Nucleus accumbens (tissue), 56 donors: ENCODE data around the gene PDGFD.

Experiments used
- DNase-seq, 56 donors: peaks; one replicate each; lab custom pipeline; 2025; lab: John Stamatoyannopoulos, UW

Gene PDGFD

DNA sequence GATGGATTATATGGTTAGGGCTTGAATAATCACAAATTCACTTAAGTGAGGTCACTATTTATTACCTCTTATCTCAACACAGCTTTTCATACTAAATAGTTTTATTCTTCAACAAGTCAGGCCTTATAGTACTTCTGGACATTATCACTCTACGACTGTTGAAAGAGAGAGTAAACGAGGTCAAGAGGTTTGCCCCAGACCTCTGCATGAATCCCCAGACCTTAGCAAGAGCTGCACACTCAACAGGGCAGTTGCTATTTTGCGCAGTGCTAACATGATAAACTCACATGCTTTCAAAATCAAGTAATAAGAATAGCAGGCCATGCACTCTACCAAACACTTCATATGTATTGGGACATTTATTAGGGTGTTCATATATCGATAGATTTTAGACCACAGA lies 67.0 kb downstream of the PDGFD start:
- no peak for DNase-seq

DNA sequence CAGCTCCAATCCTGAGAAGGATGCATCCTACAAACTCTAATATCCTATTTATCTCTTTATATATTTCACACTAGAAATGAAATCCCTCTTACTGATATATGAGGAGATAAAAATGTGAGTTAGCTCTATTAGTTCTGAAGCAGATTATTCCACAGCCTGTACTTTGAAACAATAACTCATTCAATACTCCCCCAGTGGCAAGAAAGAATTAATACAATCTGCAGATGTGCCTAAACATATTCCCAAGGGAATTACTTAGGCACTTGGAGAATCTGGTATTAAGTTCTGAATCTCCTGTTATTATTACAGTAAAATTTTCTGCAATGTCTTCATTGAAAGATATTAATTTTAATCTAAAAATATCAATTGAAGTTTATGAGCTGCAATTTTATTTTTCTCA lies 68.2 kb downstream of the PDGFD start:
- no peak for DNase-seq

DNA sequence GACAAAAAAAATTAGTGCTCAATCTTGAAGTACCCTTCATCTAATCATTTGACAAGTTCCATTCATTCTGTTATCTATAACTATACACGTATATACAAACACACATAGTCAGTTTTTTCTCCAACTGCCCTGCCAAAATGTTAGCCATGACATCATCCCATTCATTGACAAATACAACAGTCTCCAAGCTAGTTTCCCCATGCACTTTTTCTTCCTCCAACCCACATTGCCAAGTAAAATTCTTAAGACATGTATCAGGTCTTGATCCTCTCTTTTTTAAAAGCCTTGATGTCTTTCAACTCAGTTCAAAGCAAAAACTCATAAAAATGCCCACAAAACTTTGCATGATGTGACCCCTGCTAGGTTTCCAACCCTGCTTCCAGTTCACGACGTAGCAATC lies 69.4 kb downstream of the PDGFD start:
- DNase-seq: no peak

DNA sequence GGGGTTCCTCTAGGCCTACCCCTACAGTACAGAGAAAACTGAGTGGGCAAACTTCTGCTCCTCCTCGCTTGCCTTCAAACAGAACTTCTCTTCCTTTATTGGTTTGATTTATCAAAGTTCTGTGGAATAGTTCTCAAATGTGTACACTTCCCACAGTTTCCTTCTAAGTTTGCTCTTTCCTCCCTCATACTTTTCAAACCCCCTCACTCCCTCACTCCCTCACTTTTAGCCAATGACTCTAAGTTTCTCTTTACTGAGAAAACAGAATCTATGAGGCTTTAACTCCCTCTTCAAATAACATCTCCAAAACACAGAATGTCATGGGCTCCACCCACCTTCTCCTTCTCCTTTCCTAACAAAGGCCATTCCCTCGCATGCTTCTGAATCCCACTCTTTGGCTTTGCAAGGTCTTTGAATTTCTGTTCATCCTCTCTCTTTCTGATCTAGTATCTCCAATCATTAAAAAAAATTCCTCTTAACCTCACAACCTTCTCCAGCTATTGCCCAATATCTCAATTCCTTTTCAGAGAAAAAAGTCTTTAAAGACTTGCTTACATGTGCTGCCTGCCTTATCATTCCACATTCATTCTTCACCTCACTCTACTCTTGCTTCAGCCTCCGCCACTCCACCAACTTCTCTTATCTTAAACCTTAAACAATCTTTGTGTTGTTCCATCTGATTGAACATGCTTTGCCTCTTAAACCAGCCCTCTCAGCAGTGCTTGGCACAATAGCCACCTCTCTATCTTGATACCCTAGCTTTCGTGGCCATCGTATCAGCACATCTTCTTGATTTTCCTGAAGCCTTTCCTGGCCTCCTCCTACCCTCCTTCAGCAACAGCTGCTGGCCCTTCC lies 70.3 kb downstream of the PDGFD start:
- DNase-seq: no peak

DNA sequence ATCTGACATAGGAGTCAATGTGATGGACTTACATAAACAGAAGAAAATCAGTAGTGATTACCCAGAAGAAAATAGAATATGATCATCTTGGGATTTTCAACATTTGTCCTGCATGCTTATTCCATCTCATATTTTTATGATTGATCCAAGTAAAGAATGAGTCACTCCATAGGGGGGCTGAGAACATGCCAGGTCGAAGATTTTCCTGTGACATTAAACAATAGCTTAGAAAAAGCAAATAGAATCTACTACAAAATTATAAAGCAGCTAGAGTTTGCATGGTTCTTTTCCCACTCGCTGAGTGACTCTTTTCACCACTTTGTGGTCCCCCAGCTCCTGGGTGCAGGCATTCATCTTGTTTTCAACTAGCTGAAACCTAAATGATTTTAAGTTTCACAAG lies 71.2 kb downstream of the PDGFD start:
- DNase-seq: no peak

DNA sequence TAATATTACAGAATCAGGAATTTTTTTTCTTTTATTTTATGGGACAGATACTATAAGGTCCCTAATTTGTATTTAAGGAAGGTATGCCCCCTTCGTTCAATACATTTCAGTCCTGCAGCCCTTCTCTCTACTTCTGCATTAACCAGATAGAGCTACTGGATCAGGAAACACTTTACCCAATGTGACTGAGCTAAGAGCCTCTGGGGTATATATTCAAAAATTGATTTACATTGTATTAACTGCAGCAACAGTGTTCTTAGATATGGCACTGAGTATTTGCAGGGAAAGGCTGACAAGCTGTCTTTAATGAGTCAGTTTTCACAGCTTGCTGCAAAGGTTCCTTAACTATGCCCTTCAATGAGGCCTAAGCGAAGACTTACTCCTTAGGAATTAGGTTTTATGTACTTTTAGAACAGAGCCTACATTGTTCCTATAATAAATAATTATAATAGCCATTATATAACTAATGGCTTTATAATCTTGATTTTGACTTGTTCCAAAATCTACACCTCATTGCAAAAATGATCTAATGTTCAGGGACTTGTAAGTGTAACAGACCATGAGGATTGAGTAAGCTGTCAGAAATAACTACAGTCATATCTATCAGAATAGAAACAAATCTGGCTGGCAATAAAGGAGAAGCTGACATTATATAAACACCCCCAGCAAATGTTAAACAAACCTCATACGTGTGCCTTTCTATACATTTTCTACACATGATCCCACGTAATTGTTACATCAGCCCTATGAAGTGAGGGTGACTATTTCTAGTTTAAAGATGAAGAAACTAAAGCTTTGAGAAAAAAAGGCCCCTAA lies 72.5 kb downstream of the PDGFD start:
- no peak for DNase-seq

DNA sequence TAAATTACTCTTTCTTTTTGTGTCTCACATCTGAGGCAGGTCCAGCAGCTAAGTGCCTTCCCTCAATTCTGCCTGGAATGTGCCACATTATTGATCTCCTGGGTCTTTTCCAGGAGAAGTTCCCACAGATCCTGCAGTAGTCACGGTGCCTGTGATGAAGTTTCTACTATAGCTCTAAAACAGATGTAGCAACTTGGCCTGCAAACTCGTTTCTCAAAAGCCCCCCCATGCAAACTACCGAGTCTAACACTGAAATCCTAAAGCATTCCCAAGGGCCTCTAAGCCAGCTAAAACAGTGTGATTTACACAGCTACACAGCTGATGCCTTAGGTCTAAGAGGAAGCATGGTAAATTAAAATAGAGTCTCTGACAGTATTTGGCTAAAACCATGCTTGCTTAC lies 73.2 kb downstream of the PDGFD start:
- no peak for DNase-seq

DNA sequence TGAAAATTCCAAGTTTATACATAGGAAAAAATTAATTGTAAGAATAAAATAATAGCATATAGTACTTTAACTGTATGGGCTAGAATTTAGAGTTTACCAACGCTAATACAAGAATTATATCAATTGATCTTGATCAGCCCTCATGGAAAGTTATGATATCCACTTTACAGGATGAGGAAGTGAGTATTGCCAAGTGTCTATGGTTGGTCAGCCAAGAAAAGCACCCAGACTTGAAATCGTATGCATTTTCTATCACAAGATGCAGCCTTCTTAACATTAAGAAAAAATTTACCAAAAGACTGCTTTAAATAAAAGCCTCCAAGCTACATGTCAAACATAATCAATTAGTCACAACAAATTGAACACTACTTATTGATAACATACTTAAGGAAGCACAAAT lies 74.5 kb downstream of the PDGFD start:
- DNase-seq: no peak

DNA sequence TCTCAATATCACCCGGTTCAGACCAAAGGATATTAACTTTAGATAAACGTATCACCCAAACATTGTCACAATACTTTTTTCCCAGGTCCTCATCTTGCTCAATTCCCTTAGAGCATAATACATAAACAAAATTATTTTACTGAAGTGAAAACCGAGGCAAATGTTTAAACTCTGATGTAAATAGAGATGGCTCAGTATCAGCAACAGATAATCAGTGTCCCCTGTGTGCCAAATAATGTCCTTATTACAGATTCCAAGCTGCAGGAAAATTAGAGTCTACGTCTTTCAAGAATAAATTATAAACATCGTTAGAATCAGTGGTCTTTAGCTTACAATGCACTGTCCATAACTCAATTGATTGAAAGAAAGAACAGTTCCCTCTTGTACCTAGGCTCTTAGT lies 77.3 kb downstream of the PDGFD start:
- no peak for DNase-seq

DNA sequence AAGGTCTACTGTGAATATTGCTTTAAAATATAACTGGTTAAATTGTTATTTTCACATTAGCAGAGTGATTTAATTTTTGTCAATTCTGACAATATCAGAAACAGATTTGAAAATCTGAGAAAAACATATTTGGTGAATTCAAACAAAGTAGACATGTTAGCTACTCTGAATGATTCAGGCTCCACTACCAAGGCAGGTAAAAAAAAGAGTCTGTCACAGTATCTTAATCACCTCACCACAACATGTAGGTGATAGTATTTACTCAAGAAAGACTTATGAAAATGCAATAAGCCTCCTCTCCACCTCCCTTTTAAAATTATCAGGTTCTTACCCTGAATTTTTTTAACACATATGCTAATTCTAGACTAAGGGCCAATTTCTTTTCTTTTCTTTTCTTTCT lies 85.0 kb downstream of the PDGFD start:
- no peak for DNase-seq

DNA sequence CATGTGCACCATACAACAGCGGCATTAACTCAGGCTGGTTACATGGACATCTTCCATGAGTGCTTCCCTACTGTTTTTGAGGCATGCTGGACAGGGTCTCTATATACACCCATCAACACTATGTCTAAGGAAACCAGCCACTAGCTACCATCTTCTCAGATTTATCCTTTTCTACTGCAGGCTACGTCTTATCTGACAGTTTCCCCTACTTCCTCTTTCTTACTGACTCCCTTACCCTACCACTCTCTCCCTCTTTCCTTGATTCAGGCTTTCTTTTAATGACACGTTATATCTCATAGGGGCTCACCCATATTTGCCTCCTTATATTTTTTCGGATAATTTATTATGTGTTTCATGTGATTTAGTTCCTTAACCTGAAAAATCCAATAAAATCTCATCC lies 85.7 kb downstream of the PDGFD start:
- DNase-seq: no peak

DNA sequence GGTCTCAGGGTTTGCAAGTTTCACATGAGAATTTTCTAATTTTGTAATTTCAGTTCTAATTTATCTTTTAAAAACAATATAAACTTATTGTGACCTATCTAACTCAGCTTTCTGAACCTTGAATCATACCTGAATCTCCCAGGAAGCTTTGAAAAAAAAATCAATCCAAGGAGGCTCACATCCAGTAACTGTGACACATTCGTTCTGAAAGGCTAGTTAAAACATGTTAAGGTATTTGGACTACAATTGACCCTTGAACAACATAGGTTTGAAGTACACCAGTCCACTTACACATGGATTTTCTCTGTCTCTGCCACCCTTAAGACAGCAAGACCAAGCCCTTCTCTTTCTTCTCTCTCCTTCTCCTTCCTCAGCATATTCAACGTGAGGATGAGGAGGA lies 87.5 kb downstream of the PDGFD start:
- no peak for DNase-seq

DNA sequence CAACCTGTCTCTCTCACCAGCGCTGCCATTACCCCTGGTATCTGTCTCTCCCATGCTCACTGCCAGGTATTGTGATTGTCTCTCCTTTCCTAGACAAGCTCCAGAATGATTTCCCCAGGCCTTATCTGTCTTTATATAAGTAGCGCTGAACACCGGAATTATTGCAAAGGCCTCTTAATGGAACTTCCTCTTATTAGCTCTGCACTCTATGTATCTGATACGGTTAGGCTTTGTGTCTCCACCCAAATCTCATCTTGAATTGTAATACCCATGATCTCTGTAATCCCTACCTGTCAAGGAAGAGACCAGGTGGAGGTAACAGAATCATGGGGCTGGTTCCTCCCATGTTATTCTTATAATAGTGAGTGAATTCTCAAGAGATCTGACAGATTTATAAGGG lies 88.2 kb downstream of the PDGFD start:
- no peak for DNase-seq

DNA sequence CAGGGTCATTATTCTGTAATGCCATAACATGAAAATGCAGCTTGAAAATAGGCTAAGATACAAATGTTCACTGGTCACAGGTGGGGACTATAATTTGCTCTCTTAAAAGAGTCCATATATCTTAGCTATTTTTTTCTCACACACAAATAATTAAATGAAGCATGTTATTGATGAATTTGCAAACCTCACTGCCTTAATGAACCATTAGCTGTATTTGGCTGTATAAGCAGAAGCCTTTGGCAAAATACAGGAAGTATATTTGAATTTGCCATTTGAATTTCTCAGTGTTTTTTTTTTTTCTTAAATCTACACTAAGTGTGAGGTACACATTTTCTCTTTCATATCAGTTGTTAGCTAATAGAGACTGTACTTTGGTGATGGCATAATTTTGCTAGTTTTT lies 88.9 kb downstream of the PDGFD start:
- DNase-seq: no peak

DNA sequence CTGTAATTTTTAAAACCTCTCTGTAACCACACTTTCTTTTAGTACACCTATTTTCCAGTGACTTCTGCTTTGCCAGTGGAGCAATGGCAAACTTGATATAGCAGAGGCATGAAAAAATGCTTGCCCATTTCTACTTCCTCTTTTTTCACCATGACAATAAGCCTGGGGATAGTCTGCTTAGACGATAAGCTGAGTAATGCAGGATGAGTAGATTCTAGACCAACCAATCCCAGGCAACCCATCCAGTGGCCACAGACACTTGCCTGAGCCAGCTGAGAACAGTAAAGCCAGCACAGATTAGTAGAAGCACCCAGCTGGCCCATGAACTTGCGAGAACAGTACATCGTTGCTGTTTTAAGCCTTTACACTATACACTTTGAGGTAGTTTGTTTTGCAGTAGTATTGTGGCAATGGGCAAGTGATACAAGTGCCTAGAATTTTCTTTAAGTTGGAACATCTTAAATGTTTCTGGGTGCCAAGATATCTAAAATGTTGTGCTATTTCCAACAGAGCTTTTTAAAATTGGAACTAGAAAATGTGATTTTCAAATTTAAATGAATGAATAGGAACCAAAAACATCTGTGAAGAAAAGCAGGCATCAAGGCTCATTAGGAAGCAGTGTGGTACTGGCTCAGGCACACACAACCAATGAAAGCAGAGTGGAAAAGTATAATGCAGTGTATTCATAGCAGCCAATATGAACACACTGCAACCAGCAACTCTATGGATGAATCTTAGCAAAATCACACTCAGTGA lies 89.8 kb downstream of the PDGFD start:
- no peak for DNase-seq

DNA sequence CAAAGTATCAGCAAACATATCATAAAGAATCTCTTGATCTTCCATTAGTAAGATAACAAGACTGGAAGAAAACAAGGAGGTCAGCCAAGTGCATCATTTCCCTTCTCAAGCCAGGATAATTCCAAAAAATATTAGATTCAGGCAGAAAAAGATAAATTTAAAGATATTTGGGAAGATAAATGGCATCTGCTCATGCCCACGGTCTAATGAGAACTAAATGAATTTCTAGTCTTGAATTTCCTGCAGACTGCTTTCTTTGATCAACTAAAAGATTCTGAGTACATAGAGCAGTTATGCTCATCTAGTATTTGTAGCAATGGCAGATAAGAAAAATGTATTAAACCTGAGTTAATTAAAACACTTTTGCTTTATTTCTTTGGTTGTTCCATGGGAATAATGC lies 96.4 kb downstream of the PDGFD start:
- DNase-seq: no peak

DNA sequence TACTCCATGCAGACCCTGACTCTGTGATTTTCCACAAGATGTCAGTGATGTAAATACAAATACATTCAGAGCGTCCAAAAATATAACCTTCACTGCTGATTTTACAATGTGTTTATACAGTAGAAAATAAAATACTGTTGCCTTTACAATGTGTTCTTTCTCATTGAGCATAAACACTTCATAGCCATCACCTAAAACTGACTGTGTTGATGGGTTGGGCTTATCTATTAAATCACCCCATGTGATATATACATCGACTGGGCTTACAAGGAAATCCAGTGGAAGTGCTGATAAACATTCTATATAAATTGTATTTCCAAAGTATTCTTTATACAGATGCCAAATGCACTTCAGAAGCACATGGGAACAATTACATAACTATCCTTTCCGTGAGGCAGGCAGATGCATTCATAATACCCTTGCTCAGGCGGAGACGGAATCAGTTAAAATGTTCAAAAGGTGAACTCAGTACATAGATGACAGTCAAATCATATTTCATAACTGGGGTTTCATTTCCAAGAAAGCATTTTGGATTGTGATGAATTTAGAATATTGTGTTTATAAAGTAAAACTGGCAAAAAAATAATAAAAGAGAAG lies 99.8 kb downstream of the PDGFD start:
- DNase-seq: peak in 7 of 56 donors; percentile 1 to 22 (median 7)

DNA sequence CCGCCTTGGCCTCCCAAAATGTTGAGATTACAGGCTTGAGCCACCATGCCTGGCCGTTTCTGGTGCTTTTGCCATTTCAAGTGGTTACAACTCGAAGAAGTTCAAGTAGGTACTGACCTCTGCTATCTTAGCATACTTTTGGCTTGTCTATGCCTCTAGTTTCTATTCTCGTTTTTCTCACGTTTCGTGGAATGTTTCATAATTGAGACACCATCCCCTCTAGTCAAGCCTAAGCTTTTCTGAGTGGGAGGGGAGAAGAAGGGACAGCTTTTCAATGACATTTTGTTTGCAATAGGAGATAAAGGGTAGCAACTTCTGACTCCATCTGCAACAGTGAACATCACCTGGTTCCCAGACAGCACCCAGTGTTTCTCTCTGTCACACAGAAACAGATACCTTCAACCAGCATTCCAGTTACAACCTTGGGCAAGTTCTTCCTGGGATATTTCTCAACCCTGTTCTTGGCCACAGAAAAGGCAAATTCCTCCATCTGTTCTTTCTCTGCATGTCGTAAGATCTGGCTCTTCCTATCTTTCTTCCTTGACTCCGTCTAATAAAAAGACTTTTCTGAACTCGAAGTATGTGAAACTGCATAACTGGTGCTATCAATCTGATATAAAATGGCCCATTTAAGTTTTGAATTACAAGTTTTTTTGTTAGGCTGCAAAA lies 102.0 kb downstream of the PDGFD start:
- no peak for DNase-seq

DNA sequence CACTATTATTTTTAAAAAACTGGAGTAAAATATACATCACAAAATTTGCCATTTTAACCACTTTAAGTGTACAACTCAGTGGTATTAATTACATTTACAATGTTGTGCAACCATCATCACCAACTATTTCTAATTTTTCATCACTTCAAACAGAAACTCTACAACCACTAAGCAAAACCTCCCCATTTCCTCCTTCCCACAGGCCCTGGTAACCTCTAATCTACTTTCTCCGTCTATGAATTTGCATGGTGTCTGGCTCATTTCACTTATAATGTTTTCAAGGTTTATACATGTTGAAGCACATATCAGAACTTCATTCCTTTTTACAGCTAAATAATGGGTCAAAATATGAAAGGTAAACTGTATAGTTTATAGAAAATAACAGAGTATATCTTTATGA lies 103.1 kb downstream of the PDGFD start:
- DNase-seq: no peak
